H1 (cell line): ENCODE measurements around the gene DENND2A. TPM values are rescaled to one million over a fixed set of nuclear protein-coding genes. Genes with fewer than 3 reads are reported as not detected.

Experiments
- ATF3 ChIP-seq: IDR thresholded peaks from 2 replicates; pipeline ENCODE4 v1.6.1; 2011; ENCODE audit warnings: low read depth, mild to moderate bottlenecking, low read length; ENCODE audit not compliant: insufficient read depth
- BRCA1 ChIP-seq: IDR thresholded peaks from 2 replicates; pipeline ENCODE4 v1.6.1; 2012; ENCODE audit warnings: low read depth, low read length, improper control_type of control experiment
- CEBPB ChIP-seq: IDR thresholded peaks from 2 replicates; pipeline ENCODE4 v1.6.1; 2012; ENCODE audit warnings: low read depth, low read length
- CHD1 ChIP-seq: IDR thresholded peaks from 2 replicates; pipeline ENCODE4 v1.6.1; 2012; ENCODE audit warnings: low read depth, low read length, improper control_type of control experiment
- JUND ChIP-seq: IDR thresholded peaks from 2 replicates; pipeline ENCODE4 v1.6.1; 2011; ENCODE audit warnings: mild to moderate bottlenecking, improper control_type of control experiment, low read length
- KDM4A ChIP-seq: IDR thresholded peaks from one replicate; pipeline ENCODE4 v1.7.1; 2012; ENCODE audit warnings: low read depth, mild to moderate bottlenecking, moderate library complexity, low read length, inconsistent platforms; ENCODE audit not compliant: severe bottlenecking
- KDM5A ChIP-seq: fragments of 200-600 bp; IDR thresholded peaks from 2 replicates; pipeline ENCODE4 v1.7.1; 2012; ENCODE audit warnings: mild to moderate bottlenecking, low read length, inconsistent platforms, mixed read lengths
- NANOG ChIP-seq: IDR thresholded peaks from 2 replicates; pipeline ENCODE4 v1.6.1; 2011; ENCODE audit warnings: low read length, low read depth, mild to moderate bottlenecking, inconsistent platforms; ENCODE audit not compliant: insufficient read depth, poor library complexity, severe bottlenecking
- NRF1 ChIP-seq: IDR thresholded peaks from 2 replicates; pipeline ENCODE4 v1.6.1; 2011; ENCODE audit warnings: mild to moderate bottlenecking, low read depth, low read length, improper control_type of control experiment
- POLR2A ChIP-seq, 2 experiments: IDR thresholded peaks; 1 replicate in 1 of 2; 2 replicates in 1 of 2; pipeline ENCODE4 v1.6.1; 2011; ENCODE audit warnings: low read depth in 2 of 2, low read length in 2 of 2, mild to moderate bottlenecking in 2 of 2; ENCODE audit errors: control extremely low read depth in 1 of 2
- RBBP5 ChIP-seq: IDR thresholded peaks from 2 replicates; pipeline ENCODE4 v1.7.1; 2012; ENCODE audit warnings: low read depth, mild to moderate bottlenecking, inconsistent platforms, low read length, moderate library complexity, borderline replicate concordance
- RNF2 ChIP-seq: fragments of 200-900, 300-1000 bp; sonication (generic); IDR thresholded peaks from 2 replicates; pipeline ENCODE4 v1.7.1; 2016; ENCODE audit warnings: borderline replicate concordance, low read depth, mild to moderate bottlenecking, antibody characterized with exemption, low read length; ENCODE audit not compliant: poor library complexity, severe bottlenecking; ENCODE audit errors: missing control alignments
- SAP30 ChIP-seq: fragments of 300-600 bp; sonication (generic); IDR thresholded peaks from 2 replicates; pipeline ENCODE4 v1.7.1; 2012; ENCODE audit warnings: low read length, moderate library complexity, mild to moderate bottlenecking, inconsistent platforms; ENCODE audit not compliant: insufficient read depth, insufficient replicate concordance
- SP1 ChIP-seq: IDR thresholded peaks from 2 replicates; pipeline ENCODE4 v1.6.1; 2011; ENCODE audit warnings: low read depth, low read length
- SP2 ChIP-seq: IDR thresholded peaks from 2 replicates; pipeline ENCODE4 v1.6.1; 2012; ENCODE audit warnings: mild to moderate bottlenecking, low read length, inconsistent platforms
- SP4 ChIP-seq: IDR thresholded peaks from 2 replicates; pipeline ENCODE4 v1.6.1; 2012; ENCODE audit warnings: low read length, inconsistent platforms
- TAF1 ChIP-seq: IDR thresholded peaks from 2 replicates; pipeline ENCODE4 v1.6.1; 2011; ENCODE audit warnings: mild to moderate bottlenecking, low read depth, low read length
- TEAD4 ChIP-seq: IDR thresholded peaks from 2 replicates; pipeline ENCODE4 v1.6.1; 2012; ENCODE audit warnings: low read depth, low read length, inconsistent platforms, mixed read lengths
- polyA plus RNA-seq, 7 experiments: library from polyadenylated mRNA; depleted of rRNA in 3 of 7; stranded (reverse) in 5 of 7; unstranded in 2 of 7; fragments of >200 nt in 5 of 7; fragments of 200-250 nt in 2 of 7; gene quantifications; 1 replicate in 5 of 7; 2 replicates in 1 of 7; 4 replicates in 1 of 7; pipeline versions ENCODE4 v1.2.1 to v1.2.3, GENCODE V29; 2011 to 2013; ENCODE audit warnings: missing spikeins in 2 of 7, mixed read lengths in 2 of 7
- total RNA-seq: library from RNA; stranded (reverse); fragmentation: NEBNext Ultra II Directional; extraction: Animal tissue kit (Norgen Biotek cat#: 25700); gene quantifications from 2 replicates; pipeline ENCODE4 v1.2.1, GENCODE V29; 2021
- TF ChIP-seq, protein P1 (sequence below): IDR thresholded peaks from 2 replicates; pipeline ENCODE4 v1.6.1; 2012; ENCODE audit warnings: low read length, inconsistent platforms
- TF ChIP-seq, protein P2 (sequence below): IDR thresholded peaks from 2 replicates; pipeline ENCODE4 v1.6.1; 2012; ENCODE audit warnings: inconsistent platforms
- TF ChIP-seq, protein P3 (sequence below): IDR thresholded peaks from 2 replicates; pipeline ENCODE4 v1.6.1; 2012; ENCODE audit warnings: inconsistent platforms

Gene DENND2A
- total and polyA plus RNA-seq, 2 of the 8 experiments (the other 6 are each of a cell fraction or from before 2014, with no cell fraction given): 5.0 to 13.0 TPM

GRCh38 chr7:140517546-140518369 lies 122.9 kb downstream of the DENND2A start (continued):
- TF ChIP-seq BRCA1 (no peak; the same call in 1 of the 2 replicates), NRF1 (no peak), CEBPB (no peak; the same call in 1 of the 2 replicates), SP1 (no peak), ATF3 (no peak), RNF2 (no peak), CHD1 (no peak), KDM5A (no peak), SP2 (no peak), POLR2A (IDR thresholded peaks at IDR 0.05; ENCODE audit: control extremely low read depth in 1 of 2, low read depth in 2 of 2, low read length in 2 of 2) (no peak), TAF1 (no peak), TEAD4 (no peak), SAP30 (no peak), SP4 (no peak), NANOG (no peak), JUND (peak; percentile 40; the same call in 1 of the 2 replicates), RBBP5 (no peak), KDM4A (no peak)
- TF ChIP-seq, protein P1, sequence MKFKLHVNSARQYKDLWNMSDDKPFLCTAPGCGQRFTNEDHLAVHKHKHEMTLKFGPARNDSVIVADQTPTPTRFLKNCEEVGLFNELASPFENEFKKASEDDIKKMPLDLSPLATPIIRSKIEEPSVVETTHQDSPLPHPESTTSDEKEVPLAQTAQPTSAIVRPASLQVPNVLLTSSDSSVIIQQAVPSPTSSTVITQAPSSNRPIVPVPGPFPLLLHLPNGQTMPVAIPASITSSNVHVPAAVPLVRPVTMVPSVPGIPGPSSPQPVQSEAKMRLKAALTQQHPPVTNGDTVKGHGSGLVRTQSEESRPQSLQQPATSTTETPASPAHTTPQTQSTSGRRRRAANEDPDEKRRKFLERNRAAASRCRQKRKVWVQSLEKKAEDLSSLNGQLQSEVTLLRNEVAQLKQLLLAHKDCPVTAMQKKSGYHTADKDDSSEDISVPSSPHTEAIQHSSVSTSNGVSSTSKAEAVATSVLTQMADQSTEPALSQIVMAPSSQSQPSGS: peak; percentile 77; the same call in 1 of the 2 replicates
- TF ChIP-seq, protein P2, sequence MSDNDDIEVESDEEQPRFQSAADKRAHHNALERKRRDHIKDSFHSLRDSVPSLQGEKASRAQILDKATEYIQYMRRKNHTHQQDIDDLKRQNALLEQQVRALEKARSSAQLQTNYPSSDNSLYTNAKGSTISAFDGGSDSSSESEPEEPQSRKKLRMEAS: peak; percentile 78
- TF ChIP-seq, protein P3, sequence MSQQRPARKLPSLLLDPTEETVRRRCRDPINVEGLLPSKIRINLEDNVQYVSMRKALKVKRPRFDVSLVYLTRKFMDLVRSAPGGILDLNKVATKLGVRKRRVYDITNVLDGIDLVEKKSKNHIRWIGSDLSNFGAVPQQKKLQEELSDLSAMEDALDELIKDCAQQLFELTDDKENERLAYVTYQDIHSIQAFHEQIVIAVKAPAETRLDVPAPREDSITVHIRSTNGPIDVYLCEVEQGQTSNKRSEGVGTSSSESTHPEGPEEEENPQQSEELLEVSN: 0 out of 2 replicates have a peak, but pooled peaks have one; percentile 24
